Measurements from ENCODE around the gene RFC5.
"Not testable (repeated sequence)": the region's sequence is repeated elsewhere in the genome, so short reads cannot be mapped to it uniquely, and the experiment has no call there.

RFC5 gene, protein sequence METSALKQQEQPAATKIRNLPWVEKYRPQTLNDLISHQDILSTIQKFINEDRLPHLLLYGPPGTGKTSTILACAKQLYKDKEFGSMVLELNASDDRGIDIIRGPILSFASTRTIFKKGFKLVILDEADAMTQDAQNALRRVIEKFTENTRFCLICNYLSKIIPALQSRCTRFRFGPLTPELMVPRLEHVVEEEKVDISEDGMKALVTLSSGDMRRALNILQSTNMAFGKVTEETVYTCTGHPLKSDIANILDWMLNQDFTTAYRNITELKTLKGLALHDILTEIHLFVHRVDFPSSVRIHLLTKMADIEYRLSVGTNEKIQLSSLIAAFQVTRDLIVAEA

DNA sequence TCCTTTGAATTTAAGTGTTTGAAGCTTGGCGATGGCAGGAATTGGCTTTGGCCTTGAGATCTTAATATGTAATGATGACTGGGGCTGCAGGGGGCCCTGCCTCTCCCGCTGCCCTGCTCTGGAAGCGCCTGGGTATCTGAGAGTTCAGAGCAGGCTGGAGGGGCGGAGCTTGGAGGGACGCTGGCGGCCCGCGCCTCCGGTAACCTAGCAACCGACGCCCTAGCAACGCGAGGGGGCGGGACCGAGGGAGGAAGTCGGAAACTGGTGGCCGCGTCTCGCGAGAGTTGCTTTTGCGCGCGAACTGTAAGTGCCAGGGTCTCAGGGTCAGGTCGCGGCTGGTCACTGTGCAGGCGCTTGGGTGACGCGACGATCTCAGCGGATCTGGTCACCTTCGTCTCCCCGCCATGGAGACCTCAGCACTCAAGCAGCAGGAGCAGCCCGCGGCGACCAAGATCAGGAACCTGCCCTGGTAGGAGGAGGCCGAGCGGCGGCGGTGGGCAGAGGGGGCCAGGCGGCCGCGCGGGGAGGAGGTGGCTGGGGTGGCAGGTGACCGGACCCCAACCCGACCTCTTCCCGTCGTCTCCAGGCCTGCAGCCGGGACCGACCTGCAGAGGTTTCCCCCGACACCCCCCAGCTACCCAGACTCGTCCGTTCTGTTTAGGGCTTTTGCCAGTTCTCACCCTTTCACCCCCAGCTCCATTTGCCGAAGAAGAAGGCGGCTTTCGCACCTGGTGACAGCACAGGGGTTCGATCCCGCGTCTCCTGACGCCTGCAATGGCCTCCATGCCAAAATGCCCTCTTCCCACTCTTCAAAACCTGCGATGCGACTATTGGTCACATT lies at the start of gene RFC5:
Gene RFC5, plus strand, starts transcription at position 280 of the 841 bp plus-strand sequence. Its CDS starts 125 bp downstream, at position 405.
- DNase-seq (ENCODE audit: low read depth), result peak; percentile 53

DNA sequence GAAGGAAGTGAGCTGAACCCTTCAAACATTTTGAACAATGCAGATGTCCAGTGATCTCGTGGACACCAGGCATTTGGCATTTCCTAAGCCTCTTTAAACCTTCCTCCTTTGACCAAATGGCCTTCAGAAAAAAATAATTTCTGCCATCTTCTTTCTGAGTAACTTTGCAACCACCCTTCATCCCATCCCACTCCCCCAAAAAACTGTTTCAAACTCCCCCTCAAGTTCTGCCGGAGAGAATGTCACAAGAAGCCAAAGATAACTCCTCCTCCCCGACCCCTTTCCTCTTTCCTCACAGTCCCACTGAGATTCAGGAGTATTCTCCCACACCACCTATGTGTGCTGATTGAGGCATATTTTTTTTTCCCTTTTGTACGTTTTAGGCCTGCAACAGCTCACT lies 49.5 kb upstream of the RFC5 start:
- no peak for DNase-seq (ENCODE audit: low read depth)

DNA sequence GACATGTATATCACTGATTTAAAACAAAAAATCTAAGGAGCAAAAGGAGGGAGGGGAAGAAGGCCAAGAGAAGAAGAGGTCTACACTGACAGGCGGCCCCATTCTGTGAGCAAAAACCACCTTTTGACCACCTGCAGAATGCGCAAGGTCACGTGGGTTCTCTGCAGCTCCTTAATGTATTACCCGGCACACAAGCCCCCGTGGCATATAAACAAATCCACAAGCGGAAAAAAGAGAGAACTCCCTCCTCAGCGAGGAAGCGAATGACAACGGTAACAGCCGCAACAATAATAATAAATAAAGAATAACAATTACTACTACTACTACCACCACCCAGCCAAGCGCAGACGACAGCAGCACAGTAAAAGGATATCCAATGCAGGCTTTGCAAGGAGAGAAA lies 49.0 kb upstream of the RFC5 start:
- no peak for DNase-seq (ENCODE audit: low read depth)

DNA sequence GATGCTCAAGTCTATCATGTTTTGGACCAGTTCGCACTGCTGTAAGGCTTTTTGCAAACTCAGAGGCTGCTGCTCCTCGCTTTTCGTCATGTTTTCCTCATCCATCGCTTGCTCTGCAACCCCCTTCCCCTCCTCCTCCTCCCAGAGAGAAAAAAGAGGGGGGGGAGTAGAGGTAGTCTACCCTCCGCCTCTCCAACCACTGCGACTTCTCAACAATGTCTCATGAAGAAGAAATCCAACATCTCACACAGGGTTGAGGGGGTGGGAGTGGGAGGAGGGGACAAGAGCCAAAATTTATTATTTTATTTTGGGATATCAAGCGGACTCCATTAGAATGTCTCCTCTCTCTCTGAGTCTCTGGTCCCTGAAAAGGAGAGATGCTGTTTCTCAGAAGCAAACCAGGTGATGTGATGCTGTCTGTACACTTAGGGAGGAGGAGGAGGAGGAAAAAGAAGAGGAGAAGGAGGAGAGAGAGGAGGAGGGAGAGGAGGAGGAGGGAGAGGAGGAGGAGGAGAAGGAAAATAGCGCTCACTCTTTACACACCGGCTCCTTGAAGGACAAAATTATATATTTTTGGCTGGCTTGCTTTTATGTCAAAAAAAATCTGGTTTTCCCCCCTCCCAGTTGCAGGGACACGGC lies 48.2 kb upstream of the RFC5 start:
- DNase-seq (ENCODE audit: low read depth), result no peak

DNA sequence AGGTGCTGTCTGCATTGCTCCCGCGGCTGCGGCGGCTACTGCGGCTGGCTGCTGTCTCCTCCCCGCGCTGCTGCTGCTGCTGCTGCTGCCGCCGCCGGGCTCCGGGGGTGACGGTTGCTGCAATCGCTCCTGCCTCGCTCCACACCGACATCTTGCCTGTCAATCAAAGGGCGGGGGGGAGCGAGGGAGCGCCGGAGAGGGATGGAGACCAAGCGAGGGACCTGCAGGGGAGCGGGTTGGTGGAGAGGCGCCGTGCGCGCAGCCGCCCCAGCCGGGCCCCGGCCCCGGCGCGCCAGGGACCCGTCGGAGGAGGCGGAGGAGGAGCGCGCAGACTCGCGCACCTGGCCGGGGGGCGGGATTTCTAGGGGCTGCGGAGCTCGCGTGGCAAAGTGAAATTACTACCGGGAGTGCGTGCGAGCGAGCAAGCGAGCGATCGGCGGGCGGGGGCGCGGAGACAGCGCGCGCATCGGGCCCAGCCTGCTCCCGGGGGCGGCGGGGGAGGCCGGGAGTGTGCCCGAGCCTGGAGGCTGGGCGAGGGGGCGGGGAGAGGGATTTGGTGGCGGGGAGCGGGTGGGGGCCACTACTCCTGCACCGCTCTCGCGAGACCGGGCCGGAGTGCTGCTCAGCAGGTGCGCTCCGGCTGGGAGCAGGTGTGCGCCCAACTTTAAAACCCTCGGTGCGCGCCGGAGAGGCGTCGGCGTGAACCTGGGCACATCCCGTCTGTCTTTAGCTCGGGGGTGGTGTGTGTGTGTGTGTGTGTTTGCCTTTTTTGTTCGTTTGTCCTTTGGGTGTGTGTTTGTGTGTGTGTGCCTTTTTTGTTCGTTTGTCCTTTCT lies 47.5 kb upstream of the RFC5 start, which contains the start of gene KSR2:
Gene KSR2, minus strand, starts transcription at position 165 of the 834 bp plus-strand sequence. CDS start 735 bp downstream, outside the sequence.
- DNase-seq (ENCODE audit: low read depth), result no peak

DNA sequence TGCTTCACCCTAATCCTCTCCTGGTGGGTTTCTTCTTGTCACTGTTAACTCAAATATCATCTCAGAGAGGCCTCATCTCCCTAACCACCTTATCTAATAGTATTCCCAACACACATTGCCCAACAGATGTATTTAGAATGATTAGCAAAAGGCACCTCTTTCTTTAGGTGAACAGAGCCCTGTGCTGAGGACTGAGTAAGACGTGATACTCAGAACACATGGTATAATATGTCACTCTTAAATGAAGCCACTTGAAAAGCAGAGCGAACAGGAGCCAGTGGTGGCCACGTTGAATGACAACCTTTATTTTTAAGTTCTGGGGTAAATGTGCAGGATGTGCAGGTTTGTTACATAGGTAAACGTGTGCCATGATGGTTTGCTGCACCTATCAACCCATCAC lies 46.2 kb upstream of the RFC5 start:
- no peak for DNase-seq (ENCODE audit: low read depth)

DNA sequence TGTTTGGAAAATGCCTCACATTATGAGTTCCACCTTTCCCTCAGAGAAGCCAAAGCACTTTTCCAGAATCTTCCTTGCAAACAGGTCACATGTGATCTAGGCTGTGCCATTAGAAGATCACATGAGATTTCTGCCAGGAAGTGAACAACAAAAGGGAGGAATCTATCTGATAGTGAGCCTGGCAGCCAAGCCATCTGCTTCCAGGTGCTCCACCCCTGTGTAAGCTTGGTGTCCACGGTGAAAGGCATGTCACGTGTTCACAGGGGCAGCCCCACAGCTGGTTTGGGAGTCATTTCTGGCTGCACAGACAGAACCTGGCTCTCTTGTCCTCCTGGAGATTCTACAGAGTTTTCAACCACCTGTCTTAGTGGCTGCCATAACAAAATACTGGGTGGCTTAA lies 44.2 kb upstream of the RFC5 start:
- DNase-seq (ENCODE audit: low read depth), result no peak

DNA sequence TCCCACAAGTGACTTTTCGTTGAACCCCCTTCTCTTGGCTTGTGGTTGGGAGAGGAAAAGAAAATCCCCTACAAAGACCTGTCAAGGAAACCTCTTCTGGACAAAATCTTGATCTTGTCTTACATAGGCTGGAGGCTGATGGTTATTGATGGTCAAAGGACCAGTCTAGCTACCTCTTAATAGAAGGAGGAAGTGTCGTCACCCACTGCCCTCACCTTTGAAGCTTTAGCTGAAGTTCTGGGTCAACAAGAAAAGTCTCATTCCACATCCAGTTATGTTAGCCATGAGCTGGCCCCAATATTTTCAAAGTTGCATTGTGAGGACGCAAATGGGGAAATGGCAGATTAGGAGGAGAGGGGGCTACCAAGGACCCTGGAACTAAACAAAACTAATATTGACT lies 41.5 kb upstream of the RFC5 start:
- DNase-seq (ENCODE audit: low read depth), result no peak

DNA sequence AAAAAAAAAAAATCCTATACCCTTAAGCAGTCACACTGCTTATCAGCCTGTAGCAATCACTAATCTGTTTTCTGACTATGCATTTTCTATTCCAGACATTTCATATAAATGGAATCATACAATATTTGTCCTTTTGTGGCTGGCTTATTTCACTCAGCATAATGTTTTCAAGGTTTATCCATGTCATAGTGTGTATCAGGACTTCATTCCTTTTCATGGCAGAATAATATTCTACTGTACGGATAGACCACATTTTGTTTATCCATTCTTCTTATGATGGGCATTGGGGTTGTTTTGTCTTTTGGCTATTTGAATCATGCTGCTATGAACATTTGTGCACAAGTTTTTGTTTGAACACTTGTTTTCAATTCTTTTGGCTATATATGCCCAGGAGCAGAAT lies 39.1 kb upstream of the RFC5 start:
- no peak for DNase-seq (ENCODE audit: low read depth)

DNA sequence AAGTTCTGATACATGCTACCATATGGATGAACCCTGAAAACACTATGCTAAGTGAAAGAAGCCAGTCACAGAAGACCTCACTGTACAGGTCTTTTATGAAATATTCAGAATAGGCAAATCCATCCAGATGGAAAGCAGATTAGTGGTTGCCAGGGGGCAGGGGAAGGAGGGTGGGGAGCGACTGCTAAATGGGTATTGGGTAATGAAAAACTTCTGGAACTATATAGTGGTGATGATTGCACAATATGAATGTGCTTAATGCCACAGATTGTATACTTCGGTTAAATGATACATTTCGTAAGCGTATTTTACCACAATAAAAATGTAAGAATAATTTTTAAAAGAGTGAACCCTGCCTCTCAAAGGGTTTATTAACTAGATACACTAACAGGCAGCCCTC lies 35.9 kb upstream of the RFC5 start:
- DNase-seq (ENCODE audit: low read depth), result no peak

DNA sequence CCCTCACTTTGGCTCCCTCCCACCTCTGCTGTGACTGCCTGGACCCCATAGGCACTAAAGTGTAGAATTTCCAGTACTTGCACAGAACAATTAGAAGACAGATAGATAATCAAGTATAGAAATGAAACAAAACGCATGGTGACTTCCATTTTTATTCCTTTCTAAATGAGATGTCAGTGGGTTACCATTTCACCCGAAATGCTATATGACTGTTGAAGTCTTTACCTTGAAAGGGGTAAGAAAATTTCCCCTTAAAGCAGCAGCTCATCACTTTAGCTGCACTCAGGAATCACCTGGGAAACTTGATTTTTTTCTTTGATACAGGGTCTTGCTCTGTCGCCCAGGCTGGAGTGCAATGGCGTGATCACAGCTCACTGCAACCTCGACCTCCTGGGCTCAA lies 35.2 kb upstream of the RFC5 start:
- DNase-seq (ENCODE audit: low read depth), result no peak

DNA sequence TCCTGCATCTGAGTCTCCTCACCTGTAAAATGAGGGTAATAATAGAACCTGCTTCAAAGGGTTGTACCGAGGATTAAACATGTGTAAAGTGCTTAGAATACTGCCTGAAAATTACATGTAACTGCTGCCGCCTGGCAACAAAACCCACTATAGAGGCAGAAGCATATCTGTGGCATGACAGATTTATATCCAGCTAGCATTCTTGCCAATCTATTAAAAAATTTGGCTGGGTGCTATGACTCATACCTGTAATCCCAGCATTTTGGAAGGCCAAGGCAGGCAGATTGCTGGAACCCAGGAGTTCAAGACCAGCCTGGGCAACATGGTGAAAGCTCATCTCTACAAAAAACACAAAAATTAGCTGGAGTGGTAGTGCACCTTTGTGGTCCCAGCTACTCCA lies 31.3 kb upstream of the RFC5 start:
- DNase-seq (ENCODE audit: low read depth), result no peak

DNA sequence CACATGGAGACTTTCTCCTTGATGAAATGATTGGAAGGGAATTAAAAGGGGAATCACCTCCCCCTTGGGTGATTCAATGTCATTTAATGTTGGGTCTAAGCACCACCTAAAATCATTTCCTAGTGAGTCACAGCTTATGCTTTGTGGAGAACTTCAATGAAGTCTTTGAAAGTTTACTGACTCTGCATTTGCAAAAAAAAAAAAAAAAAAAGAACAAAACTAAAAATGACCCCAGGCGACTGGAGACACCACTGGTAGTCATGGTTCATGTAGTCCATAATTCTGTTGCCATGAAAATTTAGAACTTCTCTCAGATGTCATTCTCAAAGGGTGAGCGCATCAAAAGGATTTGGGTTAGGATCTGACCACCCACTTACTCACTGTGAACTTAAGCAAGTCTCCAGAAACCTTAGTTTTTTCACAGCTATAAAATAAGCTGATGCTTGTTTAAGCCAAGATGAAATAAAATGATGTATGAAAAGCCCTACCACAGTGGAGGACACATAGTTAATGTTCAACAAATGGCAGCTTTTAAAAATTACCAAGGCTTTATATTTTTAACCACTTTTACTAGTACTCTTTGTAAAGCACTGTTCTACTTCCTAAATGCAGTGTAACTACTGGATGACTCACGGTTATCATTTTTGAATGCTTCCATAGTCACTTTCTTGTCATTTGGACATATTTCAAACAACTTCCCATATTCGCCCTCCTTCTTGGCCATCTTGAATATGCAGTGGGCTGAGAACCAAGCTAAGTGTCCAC lies 29.6 kb upstream of the RFC5 start:
- peak; percentile 51 for DNase-seq (ENCODE audit: low read depth)

DNA sequence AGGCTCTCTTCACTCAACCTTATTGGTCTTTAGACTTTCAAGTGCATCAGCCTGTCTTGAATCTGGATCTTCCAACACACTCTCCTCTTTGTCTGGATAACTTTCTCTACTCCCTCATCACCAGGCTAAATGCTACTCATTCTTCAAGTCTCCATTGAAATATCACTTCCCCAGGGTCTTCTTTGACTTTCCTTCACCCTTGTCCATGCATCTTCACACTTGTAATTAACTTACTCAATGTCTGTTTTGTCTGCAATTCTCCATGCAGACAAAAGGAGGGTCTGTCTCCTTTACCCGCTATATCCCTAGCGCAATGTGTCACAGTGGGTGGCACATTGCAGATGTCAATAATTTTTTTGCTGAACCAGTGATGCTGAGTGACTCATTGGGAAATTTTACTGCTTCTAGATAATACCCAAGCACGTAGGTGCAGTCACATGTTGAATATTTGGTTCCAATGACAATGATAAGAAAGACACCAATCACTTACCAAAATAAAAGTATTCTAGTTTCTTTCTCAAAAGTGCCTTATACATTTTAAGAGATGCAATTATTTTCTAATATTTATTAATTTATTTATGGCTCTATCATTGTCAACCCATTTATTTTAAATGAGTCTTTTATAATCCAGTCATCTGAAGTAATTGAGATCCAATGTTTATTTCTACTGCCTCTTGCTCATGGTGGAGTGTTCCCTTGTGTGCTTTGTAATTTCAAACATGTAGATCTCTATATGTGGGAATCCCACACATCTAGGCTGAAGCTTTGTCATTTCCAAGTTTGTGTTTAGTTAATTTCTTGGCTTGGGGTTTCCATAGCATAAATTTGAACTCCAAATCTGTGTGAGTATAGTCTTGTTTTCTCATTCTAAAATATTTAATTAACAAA lies 21.7 kb upstream of the RFC5 start:
- DNase-seq (ENCODE audit: low read depth), result no peak

DNA sequence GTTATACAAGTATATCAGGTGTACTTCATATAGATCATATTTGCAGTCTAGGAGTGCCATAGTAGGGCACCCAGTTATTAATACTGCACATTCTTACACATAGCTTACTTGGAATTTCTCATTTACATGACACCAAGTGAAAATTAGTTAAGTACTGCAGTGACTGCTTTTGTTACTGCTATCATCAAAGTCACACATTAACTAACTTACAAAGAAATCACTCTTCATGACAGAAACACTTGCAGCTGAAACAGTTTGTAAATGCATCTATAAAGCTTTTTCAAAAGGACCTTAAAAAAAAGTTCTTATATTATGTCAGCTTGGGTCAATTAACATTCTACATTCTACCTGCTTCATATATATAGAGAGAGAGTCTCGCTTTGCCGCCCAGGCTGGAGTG lies 17.8 kb upstream of the RFC5 start:
- DNase-seq (ENCODE audit: low read depth), result no peak

DNA sequence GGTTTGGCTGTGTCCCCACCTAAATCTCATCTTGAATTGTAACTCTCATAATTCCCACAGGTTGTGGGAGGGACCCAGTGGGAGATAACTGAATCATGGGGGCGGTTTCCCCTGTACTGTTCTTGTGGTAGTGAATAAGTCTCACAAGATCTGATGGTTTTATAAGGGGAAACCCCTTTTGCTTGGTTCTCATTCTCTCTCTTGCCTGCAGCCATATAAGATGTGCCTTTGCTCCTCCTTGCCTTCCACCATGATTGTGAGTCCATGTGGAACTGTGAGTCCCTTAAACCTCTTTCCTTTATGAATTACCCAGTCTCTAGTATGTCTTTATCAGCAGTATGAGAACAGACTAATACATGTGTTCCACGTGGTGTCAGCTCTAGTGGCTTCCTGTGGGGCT lies 16.7 kb upstream of the RFC5 start:
- not testable (repeated sequence) for DNase-seq (ENCODE audit: low read depth)

DNA sequence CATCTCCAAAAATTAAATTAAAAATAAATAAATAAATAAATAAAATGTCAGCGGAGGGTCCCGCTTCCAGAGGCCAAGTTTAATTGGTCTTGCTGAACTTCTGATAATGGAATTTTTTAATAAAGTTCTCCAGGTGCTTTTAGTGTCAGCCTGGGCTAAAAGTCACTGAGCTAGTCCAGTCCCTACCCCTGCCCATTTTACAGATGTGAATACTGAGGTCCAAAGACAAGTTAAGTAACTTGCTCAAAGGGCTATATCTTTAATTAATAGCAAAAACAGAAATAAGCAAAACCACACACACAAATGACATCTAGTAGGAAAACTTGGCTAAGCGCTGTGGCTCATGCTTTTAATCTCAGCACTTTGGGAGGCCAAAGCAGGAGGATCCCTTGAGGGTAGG lies 5.6 kb upstream of the RFC5 start:
- no peak for DNase-seq (ENCODE audit: low read depth)

DNA sequence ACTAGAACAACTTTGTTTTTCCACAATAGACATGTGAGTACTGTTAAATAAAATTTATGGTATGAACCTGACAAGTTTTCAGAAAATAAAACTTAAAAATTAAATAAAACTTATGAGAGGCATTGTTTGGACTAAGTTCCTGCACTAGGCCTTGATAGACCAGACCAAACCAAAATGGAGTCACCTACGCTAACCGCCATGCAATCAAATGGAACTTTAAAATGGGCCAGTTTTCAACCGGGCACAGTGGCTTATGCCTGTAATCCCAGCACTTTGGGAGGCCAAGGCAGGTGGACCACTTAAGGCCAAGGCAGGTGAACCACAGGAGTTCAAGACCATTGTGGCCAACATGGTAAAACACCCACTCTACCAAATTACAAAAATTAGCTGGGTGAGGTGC lies 5.1 kb upstream of the RFC5 start:
- DNase-seq (ENCODE audit: low read depth), result no peak

DNA sequence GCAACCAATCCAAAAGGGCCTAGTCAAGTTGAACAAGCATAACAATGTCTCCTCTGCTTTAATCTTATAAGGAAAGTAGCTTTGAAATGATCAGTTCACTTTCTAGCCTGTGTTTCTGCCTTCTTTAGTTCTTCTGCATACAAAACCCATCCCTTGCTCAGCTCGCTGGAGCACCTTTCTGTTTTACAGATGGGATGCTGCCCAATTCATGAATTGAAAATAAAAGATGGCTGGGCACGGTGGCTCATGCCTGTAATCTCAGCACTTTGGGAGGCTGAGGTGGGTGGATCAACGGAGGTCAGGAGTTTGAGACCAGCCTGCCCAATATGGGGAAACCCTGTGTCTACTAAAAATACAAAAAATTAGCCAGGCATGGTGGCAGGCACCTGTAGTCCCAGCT lies 4.5 kb upstream of the RFC5 start:
- no peak for DNase-seq (ENCODE audit: low read depth)

DNA sequence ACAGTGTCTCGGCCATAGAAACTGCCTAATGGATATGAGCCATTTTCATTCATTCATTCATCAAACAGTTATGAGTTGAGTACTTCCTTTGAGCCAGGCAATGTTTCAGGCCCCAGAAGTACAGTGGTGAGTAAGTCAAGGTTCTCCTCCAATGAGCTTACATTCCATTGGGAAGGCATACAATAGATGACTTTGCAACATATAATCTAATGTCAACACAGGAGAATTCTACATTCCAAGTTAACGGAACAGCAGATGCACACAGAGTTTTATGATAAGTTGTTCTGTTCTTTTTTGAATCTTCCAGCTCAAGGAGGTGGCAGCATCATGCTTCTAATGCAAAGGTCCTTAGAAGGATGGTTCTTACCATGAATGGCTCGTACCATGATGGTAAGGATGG lies 3.2 kb upstream of the RFC5 start:
- no peak for DNase-seq (ENCODE audit: low read depth)
